ENCODE measurements around the gene FEZ2.
A peak's percentile ranks its signal among the peaks of the same experiment; 100 is the strongest.
"Not testable (repeated sequence)": the region's sequence is repeated elsewhere in the genome, so short reads cannot be mapped to it uniquely, and the experiment has no call there.

The FEZ2 gene

GRCh38 chr2:36597532-36598377 lies at the start of gene FEZ2:
Gene FEZ2, minus strand, starts transcription at chr2:36598168. Its CDS starts 26 bp downstream, at chr2:36598142.
- DNase-seq = peak; percentile 70 to 78

GRCh38 chr2:36634981-36635597 lies 37.1 kb upstream of the FEZ2 start:
- DNase-seq = no peak

DNA sequence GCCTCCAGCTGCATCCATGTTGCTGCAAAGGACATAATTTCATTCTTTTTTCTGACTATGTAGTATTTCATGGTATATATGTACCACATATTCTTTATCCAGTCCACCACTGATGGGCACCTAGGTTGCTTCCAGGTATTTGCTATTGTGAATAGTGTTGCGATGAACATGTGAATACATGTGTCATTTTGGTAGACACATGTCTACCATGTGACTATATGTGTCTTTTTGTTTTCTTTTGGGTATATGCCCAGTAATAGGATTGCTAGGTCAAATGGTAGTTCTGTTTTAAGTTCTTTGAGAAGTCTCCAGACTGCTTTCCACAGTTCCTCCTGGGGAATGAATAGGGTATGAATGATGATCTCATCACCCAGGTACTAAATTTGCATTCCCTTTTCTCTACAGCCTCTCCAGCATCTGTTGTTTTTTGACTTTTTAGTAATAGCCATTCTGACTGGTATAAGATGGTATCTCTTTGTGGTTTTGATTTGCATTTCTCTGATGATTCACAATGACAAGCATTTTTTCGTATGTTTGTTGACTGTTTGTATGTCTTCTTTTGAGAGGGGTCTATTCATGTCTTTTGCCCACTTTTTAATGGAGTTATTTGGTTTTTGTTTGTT lies 35.6 kb upstream of the FEZ2 start:
- DNase-seq = no peak

- no peak for DNase-seq
Measured at GRCh38 chr2:36626756-36627155, 28.8 kb upstream of the FEZ2 start.

DNA sequence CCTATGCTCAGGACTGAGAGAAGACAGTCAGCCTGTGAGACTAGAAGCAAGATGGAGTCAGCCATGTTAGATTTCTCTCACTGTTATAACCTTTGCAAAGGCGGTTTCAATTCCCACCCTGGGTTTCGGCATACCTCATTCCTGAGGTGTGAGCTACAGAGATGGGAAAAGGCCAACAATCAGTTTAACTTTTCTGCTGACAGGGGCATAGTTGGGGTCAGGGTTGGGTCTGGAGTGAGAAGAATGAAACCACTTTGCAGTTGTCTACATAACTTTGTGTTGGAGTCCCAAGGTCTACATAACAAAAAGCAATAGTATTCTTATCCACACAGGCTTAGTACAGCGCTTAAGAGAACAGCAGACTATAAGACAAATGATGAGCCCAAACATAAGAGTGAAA lies 28.1 kb upstream of the FEZ2 start:
- DNase-seq = no peak

DNA sequence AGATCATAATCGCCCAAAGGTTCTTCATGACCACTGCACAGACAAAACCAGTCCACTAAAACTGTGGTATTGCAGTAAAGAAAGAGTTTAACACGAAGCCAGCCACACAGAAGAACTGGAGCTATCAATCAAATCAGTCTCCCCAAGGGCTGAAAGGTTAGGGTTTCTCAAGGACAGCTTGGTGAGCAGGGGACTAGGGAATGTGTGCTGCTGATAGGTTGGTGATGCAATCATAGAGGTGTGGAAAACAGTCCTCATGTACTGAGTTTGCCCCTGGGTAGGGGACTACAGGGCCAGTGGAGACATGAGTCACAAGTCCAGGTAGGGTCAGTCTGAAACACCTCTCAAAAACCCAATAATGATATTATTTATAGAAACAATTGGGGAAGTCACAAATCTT lies 27.3 kb upstream of the FEZ2 start:
- no peak for DNase-seq

GRCh38 chr2:36620321-36620720 lies 22.4 kb upstream of the FEZ2 start:
- DNase-seq = no peak

DNA sequence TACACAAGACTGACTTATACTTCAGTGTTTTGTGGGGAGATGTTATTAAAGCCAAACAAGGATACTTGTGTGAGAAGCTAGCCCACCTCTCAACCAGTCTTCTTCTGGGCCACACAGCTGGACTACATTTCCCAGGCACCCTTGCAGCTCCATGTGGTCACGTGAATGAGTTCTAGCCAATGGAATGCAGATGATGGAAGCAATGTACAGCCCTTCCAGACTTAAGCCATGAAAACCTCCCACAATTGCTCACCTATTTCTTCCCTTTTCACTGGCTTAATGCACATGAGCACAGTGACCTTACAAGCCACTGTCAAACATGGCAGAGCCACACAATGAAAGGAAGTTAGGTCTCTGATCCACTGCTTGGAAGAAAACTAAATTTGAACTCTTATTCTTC lies 20.4 kb upstream of the FEZ2 start:
- DNase-seq = peak in 1 of 2 donors; percentile 13

DNA sequence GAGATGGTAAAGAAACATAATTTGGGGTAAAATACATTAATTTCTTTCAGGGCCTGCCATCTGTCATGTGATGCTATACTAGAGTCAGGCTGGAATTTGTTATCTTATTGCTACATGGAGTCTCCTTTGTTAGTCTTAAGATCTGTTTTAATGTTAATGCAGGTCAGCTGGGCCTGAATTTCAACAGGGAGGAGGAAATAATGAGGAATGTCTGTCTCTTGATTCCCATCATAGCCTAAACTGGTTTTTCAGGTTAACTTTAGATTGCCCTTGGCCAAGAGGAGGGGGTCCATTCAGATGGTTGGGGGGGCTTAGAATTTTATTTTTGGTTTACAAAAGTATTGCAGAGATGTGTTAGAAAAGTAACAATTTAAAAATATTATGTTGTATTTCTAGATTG lies 19.0 kb upstream of the FEZ2 start:
- DNase-seq = no peak

GRCh38 chr2:36615222-36615621 lies 17.3 kb upstream of the FEZ2 start:
- no peak for DNase-seq

- DNase-seq = no peak
Measured at GRCh38 chr2:36613801-36614200, 15.8 kb upstream of the FEZ2 start.

DNA sequence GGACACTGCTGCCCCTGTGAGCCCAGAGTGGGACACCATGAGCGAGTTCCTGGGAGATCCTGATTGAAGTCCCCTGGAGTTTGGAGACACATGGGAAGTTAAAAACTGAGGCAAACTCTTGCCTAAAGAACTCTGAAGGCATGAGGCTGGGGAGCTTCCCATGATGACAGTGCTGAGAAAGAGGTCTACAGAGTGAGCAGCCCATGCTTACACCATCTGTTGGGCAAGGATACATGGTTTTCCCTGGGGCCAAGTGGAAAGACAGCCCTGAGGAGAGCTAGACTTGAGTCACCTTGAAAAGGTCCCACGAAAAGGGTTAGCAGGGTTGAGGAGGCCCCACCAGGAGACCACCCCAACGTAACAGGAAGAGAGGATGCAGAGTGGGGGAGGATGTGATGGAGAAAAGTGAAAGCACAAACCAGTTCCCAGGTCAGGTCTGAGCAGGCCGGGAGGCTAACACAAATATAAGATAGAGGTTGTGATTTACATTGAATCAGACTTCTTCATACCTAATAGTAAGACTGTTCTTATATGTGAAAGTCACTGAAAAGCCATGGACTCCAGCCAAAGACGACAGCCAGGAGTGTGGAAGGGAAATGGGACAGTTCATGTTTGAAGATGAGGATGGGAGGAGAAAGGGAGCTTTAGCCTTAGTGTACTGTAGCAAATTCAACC lies 13.5 kb upstream of the FEZ2 start:
- DNase-seq = no peak

DNA sequence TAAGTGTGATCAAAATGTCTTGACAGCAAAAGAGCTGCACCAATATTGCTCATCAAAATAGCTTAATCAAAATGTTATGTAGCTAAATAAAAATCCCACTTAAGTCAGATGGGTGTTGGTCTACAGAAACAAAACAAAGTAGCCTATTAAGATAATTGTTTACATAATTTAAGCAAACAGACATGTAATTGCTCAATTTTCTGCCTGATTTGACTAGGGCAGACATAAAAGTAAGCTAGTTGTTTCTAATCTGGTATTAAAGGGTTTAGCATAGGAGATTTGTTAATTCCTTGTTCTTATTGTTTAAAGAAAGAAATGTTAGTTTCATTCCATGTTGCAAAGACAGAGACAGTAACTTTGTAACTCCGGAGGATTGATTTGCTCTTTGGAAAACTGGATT lies 11.5 kb upstream of the FEZ2 start:
- no peak for DNase-seq

DNA sequence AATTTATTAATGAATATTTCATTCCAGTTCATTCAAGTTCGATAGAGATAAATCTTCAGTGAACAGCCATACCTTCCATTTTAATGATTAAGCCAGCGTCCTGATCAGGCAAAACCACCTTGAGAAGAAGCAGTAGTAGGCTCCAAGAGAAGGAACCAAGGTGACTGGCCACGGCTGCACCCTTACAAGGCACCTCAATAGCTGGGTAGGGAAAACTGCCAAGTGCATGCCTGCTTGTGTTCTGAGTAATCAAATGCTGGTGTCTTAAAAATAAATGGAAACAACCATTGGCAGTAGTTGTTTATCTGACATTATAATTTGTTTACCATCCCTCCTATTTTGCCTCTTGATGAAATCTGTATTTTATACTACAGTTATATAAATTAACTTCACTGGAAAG lies 10.0 kb upstream of the FEZ2 start:
- no peak for DNase-seq

DNA sequence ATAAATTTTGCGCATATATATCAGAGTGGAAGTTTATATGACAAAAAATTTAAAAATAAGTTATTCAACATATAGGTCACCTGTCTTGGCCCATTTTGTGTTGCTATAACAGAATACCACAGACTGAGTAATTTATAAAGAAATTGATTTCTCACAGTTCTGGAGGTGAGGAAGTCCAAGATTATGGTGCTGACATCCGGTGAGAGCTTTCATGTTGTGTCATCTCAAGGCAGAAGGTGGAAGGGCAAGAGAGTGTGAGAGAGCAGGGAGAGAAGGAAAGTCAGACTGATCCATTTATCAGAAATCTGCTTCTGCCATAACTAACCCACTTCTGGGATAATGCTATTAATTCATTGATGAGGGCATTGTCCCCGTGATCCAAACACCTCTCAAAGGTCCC lies 9.0 kb upstream of the FEZ2 start:
- DNase-seq = no peak

DNA sequence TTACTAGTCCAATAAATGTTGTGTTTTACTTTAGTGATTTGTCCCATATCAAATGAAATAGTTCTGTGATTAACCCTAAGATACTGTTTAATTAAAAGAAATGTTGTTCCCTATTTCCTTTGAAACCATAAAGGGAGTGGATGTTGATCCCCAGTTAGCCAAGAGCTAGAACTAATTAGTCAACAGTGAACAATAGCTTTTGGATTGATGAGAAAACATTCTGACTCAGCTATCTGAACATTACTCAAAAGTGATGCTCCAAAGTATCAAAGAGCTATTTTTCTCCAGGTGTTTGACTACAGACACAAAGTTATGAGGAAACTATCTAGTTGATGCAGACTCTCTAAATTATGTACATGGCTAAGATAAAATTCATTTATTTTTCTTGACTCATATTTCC lies 7.3 kb upstream of the FEZ2 start:
- no peak for DNase-seq

DNA sequence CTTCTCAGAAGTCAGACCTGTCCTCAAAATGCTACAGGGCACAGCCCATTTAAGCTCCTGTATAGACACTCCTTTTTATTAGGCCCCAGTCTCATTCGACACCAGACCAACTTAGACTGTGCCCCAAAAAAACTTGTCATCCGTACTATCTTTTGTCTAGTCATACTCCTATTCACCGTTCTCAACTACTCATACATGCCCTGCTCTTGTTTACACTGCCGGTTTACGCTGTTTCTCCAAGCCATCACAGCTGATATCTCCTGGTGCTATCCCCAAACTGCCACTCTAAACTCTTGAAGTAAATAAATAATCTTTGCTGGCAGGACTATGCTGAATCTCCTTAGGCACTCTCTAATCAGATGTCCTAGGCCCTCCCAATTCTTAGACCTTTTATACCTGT lies 5.7 kb upstream of the FEZ2 start:
- DNase-seq = not testable (repeated sequence)

DNA sequence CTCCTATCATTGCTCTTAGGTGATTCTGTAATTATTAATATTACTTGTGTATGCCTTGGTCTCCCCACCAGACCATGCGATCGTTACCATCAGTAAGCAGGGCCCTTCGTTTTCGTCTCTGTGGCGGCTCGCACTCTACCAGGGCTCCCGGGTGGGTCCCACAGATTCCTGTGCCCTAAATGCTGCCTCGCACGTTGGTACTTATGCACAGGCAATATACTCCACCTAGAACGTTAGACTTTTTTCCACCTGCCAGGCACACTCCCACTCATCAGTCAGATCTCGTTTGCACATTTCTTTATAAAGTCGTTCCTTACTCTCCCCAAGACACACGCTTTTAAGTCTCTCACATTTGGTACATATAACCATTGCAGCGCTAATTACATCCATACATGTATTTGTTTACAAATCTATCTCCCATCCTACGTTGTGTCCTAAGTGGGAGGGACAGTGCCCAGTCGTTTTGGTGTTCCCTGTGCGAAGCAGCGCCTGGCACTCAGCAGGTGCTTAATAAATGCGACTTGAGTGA lies 901 bp downstream of the FEZ2 start:
- no peak for DNase-seq

DNA sequence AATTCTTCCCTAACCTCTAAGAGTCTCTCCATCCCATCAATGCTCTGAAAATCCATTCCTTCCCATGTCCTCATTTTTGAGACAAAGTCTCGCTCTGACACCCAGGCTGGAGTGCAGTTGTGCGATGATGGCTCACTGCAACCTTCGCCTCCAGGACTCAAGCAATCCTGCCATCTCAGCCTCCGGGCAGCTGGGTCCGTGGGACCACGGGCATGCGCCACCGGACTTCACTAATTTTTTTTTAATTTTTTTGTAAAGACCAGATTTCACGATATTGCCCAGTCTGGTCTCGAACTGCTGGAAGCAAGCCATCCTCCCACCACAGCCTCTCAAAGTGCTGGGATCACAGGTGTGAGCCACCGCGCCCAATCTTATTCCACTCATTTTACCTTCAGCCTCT lies 1.6 kb downstream of the FEZ2 start:
- no peak for DNase-seq

DNA sequence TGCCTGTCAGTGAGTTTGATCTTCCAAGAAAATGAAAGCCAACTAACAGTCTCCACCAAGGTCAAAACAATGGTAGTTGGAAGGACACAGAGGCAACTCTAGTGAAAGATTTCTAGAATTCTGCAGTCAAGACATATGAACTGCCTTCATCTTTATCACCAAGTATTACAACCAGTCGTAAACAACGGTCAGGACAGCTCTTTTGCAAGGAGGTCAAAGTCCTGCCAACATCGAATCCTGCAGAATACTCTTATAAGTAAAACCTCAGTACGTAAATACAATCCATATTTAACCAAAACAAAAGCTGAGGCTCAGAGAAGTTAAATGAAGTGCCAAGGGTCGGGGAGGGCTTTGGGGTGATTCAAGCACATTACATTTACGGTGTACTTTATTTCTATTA lies 3.1 kb downstream of the FEZ2 start:
- no peak for DNase-seq

GRCh38 chr2:36589230-36589630 lies 8.7 kb downstream of the FEZ2 start:
- no peak for DNase-seq

DNA sequence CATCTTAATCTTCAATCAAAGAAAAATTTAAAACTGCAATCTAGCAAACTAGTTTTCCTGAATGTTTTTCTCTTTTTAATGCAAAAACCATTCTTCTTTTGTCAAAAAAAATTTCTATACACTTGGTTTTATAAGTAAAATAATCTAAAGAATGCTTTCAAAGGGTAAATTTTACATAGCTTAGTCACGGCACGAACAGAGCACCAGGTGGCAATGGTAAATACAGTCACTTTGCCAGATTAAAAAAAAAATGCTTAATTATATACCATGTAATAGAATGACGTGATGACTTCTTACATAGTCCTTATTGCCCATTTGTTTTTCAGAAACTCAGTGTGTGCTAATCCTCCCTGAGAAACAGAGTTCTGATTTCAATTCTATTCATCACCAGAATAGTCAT lies 10.4 kb downstream of the FEZ2 start:
- no peak for DNase-seq

- DNase-seq = no peak
Measured at GRCh38 chr2:36587101-36587500, 10.9 kb downstream of the FEZ2 start.

All from stimulated activated CD4-positive, alpha-beta T cell treated with anti-CD3 and anti-CD28 coated beads, Interleukin-2, amount 100 ng/mL, for 24 hours (primary cell).